HCT116 (cell line): ENCODE data around the gene SOCS3.

ENCODE experiments used
- CEBPB ChIP-seq: IDR thresholded peaks from 2 replicates; pipeline ENCODE4 v1.6.1; 2012; ENCODE audit warnings: low read depth
- CTCF ChIP-seq, 3 experiments: fragments of 200-600 bp in 1 of 3; sonication (generic) in 1 of 3; IDR thresholded peaks in 2 of 3; conservative IDR thresholded peaks in 1 of 3; 2 replicates each; pipeline ENCODE4 v1.5.1; 2012 to 2017; ENCODE audit warnings: low read depth in 2 of 3, low read length in 2 of 3, antibody characterized with exemption in 1 of 3, borderline replicate concordance in 1 of 3, control low read depth in 1 of 3, mild to moderate bottlenecking in 1 of 3, mixed read lengths in 1 of 3, mixed run types in 1 of 3, moderate library complexity in 1 of 3; ENCODE audit not compliant: insufficient read depth in 1 of 3
- EGR1 ChIP-seq: IDR thresholded peaks from 2 replicates; pipeline ENCODE4 v1.6.1; 2012; ENCODE audit warnings: low read depth
- EZH2 ChIP-seq: fragments of 200-600 bp; sonication (generic); IDR thresholded peaks from 2 replicates; pipeline ENCODE4 v1.6.1; 2017; ENCODE audit warnings: antibody characterized with exemption, mixed run types
- EZH2phosphoT487 ChIP-seq: fragments of 200-600 bp; IDR thresholded peaks from 2 replicates; pipeline ENCODE4 v1.6.1; 2018; ENCODE audit warnings: antibody characterized with exemption, borderline replicate concordance
- POLR2A ChIP-seq: IDR thresholded peaks from 2 replicates; pipeline ENCODE4 v1.7.0; 2011; ENCODE audit warnings: borderline replicate concordance; ENCODE audit not compliant: insufficient read depth, insufficient read length; ENCODE audit errors: extremely low read depth
- POLR2AphosphoS5 ChIP-seq: IDR thresholded peaks from 2 replicates; pipeline ENCODE4 v1.6.1; 2011; ENCODE audit warnings: mild to moderate bottlenecking, low read depth, low read length, moderate library complexity
- RAD21 ChIP-seq: IDR thresholded peaks from 2 replicates; pipeline ENCODE4 v1.6.1; 2012; ENCODE audit warnings: low read depth, mild to moderate bottlenecking
- SP1 ChIP-seq: IDR thresholded peaks from 2 replicates; pipeline ENCODE4 v1.6.1; 2012; ENCODE audit warnings: low read depth
- SRF ChIP-seq: IDR thresholded peaks from 2 replicates; pipeline ENCODE4 v1.6.1; 2012; ENCODE audit warnings: low read depth
- TCF7L2 ChIP-seq: IDR thresholded peaks from 2 replicates; pipeline ENCODE4 v1.7.0; 2011; ENCODE audit warnings: borderline replicate concordance, inconsistent platforms; ENCODE audit not compliant: insufficient read depth, insufficient read length; ENCODE audit errors: extremely low read depth
- ZFX ChIP-seq: fragments of 450-650 bp; IDR thresholded peaks from 2 replicates; pipeline ENCODE4 v1.6.1; 2017
- TF ChIP-seq, protein P1 (sequence below): IDR thresholded peaks from 2 replicates; pipeline ENCODE4 v1.6.1; 2012; ENCODE audit warnings: low read depth
- TF ChIP-seq, protein P2 (sequence below): IDR thresholded peaks from 2 replicates; pipeline ENCODE4 v1.6.1; 2012

GRCh38 chr17:78351449-78352006 lies 8.3 kb downstream of the SOCS3 start:
- TF ChIP-seq CTCF (IDR thresholded peaks at IDR 0.05 in 2 of 3, conservative IDR thresholded peaks at IDR 0.05 in 1 of 3; ENCODE audit: borderline replicate concordance in 1 of 3, insufficient read depth in 1 of 3, low read depth in 2 of 3, low read length in 2 of 3) (no peak), EGR1 (no peak), POLR2A (no peak), RAD21 (no peak), ZFX (no peak), SP1 (no peak), EZH2phosphoT487 (no peak), EZH2 (no peak), SRF (no peak), CEBPB (no peak), POLR2AphosphoS5 (no peak), TCF7L2 (no peak)
- TF ChIP-seq, protein P1, sequence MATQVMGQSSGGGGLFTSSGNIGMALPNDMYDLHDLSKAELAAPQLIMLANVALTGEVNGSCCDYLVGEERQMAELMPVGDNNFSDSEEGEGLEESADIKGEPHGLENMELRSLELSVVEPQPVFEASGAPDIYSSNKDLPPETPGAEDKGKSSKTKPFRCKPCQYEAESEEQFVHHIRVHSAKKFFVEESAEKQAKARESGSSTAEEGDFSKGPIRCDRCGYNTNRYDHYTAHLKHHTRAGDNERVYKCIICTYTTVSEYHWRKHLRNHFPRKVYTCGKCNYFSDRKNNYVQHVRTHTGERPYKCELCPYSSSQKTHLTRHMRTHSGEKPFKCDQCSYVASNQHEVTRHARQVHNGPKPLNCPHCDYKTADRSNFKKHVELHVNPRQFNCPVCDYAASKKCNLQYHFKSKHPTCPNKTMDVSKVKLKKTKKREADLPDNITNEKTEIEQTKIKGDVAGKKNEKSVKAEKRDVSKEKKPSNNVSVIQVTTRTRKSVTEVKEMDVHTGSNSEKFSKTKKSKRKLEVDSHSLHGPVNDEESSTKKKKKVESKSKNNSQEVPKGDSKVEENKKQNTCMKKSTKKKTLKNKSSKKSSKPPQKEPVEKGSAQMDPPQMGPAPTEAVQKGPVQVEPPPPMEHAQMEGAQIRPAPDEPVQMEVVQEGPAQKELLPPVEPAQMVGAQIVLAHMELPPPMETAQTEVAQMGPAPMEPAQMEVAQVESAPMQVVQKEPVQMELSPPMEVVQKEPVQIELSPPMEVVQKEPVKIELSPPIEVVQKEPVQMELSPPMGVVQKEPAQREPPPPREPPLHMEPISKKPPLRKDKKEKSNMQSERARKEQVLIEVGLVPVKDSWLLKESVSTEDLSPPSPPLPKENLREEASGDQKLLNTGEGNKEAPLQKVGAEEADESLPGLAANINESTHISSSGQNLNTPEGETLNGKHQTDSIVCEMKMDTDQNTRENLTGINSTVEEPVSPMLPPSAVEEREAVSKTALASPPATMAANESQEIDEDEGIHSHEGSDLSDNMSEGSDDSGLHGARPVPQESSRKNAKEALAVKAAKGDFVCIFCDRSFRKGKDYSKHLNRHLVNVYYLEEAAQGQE = no peak
- TF ChIP-seq, protein P2, sequence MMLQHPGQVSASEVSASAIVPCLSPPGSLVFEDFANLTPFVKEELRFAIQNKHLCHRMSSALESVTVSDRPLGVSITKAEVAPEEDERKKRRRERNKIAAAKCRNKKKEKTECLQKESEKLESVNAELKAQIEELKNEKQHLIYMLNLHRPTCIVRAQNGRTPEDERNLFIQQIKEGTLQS = no peak
